Suprapubic skin (tissue), 4 donors: ENCODE data around the gene RPN2. TPM values are rescaled to one million over a fixed set of nuclear protein-coding genes. Genes with fewer than 3 reads are reported as not detected.
A peak's percentile ranks its signal among the peaks of the same experiment; 100 is the strongest.

Source experiments
- DNase-seq, 2 donors: peaks; one replicate each; pipeline ENCODE4 v3.0.0-alpha.2; 2019; ENCODE audit warnings: low spot score in 2 of 2
- H3K27ac ChIP-seq: fragments of 200-600 bp; sonication (generic); one replicate; pipeline ENCODE4 v1.5.1; 2019
- H3K27me3 ChIP-seq: fragments of 200-600 bp; sonication (generic); one replicate; pipeline ENCODE4 v1.5.1; 2019
- H3K36me3 ChIP-seq: fragments of 200-600 bp; sonication (generic); one replicate; pipeline ENCODE4 v1.5.1; 2019
- H3K4me1 ChIP-seq: fragments of 200-600 bp; sonication (generic); one replicate; pipeline ENCODE4 v1.5.1; 2019
- H3K4me3 ChIP-seq: fragments of 200-600 bp; sonication (generic); one replicate; pipeline ENCODE4 v1.5.1; 2019; ENCODE audit warnings: mild to moderate bottlenecking
- H3K9me3 ChIP-seq: fragments of 200-600 bp; sonication (generic); one replicate; pipeline ENCODE4 v1.5.1; 2019
- EP300 ChIP-seq: sonication (generic); formaldehyde crosslinking; IDR thresholded peaks from one replicate; pipeline ENCODE4 v1.6.1; 2017; ENCODE audit warnings: antibody characterized with exemption
- POLR2A ChIP-seq, 2 donors: fragments of 450-650 bp; IDR thresholded peaks; one replicate each; pipeline ENCODE4 v1.6.1; 2017; ENCODE audit warnings: antibody characterized with exemption in 2 of 2, mild to moderate bottlenecking in 2 of 2, moderate library complexity in 2 of 2
- POLR2AphosphoS5 ChIP-seq, 3 donors: sonication (generic); formaldehyde crosslinking; IDR thresholded peaks; one replicate each; pipeline ENCODE4 v1.6.1; 2017; ENCODE audit warnings: antibody characterized with exemption in 3 of 3
- WGBS: methylation state at CpG from one replicate; pipeline ENCODE4 v1.1.5; 2018; 5-methylcytosine and 5-hydroxymethylcytosine counted together
- total RNA-seq, 4 donors: library from RNA; depleted of rRNA; stranded (reverse); fragments of >200 nt; gene quantifications; one replicate each; pipeline ENCODE4 v1.1.0, GENCODE V29; 2016
- TF ChIP-seq, protein P1 (sequence below), 2 donors: fragments of 200-600 bp in 1 of 2; fragments of 450-650 bp in 1 of 2; sonication (generic) in 1 of 2; IDR thresholded peaks; one replicate each; pipeline ENCODE4 v1.5.1; 2016 to 2019; ENCODE audit warnings: antibody characterized with exemption in 2 of 2, mild to moderate bottlenecking in 1 of 2, moderate library complexity in 1 of 2

Gene RPN2
- total RNA-seq, 4 donors from 2014 or later = 71.9 to 138 (median 132) TPM

GRCh38 chr20:37218976-37219375 lies 39.8 kb downstream of the RPN2 start:
- 74% methylated on average over 4 of the region's 4 CpGs for WGBS
- Histone ChIP-seq H3K27ac (no peak overlapping the region), H3K27me3 (no peaks in the 10 kb centered on the region), H3K4me3 (no peak overlapping the region), H3K4me1 (peaks cover 4% of the 10 kb centered on the region), H3K9me3 (no peaks in the 10 kb centered on the region), H3K36me3 (peaks cover 52% of the 10 kb centered on the region)
- TF ChIP-seq POLR2AphosphoS5 (IDR thresholded peaks at IDR 0.05) = no peak
- DNase-seq = no peak

DNA sequence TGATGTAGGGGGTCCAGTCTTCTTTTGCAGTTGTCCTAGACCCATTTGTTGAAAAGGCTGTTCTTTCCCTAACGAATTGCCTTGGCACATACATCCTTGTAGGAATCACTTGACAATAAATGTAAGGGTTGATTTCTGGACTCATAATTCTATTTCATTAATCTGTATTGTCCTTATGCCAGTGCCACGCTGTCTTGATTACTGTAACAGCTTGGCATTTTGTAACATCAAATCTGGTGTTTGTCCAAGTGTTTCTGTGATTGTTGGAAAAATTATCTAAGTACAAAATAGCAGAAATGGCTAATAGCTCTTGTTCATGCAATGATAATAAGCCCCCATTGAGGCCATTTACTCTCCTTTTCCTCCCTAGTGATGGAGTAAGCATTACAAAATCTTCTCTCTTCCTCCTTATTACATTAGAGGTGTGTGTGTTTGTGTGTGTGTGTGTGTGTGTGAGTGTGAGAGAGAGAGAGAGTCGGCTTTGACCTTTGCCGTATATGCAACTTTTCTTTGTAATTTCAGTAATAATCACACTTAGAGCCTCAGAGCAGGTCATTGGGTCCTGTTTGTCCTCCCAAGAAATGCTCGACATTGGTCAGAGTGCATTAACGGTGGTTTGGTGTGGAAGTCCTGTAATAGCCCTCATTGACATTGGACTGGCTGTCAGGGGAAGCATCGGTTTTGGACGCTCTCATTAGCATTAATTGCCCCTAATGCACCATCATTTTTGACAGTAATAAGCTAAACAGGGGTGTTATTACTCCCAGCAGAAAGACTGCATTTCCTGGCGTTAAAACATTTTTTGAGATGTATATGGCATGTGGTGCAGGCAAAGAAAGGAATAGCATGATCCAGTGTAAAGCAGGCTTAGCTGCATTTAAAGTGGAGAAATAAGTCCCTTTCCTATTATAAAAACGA lies 40.9 kb downstream of the RPN2 start:
- peaks cover 52% of the 10 kb centered on the region for H3K36me3 ChIP-seq
- H3K27ac ChIP-seq = peak overlapping the region; percentile 28
- TF ChIP-seq EP300 (no peak), POLR2AphosphoS5 (IDR thresholded peaks at IDR 0.05) (no peak), POLR2A (IDR thresholded peaks at IDR 0.05) (no peak)
- TF ChIP-seq, protein P1, sequence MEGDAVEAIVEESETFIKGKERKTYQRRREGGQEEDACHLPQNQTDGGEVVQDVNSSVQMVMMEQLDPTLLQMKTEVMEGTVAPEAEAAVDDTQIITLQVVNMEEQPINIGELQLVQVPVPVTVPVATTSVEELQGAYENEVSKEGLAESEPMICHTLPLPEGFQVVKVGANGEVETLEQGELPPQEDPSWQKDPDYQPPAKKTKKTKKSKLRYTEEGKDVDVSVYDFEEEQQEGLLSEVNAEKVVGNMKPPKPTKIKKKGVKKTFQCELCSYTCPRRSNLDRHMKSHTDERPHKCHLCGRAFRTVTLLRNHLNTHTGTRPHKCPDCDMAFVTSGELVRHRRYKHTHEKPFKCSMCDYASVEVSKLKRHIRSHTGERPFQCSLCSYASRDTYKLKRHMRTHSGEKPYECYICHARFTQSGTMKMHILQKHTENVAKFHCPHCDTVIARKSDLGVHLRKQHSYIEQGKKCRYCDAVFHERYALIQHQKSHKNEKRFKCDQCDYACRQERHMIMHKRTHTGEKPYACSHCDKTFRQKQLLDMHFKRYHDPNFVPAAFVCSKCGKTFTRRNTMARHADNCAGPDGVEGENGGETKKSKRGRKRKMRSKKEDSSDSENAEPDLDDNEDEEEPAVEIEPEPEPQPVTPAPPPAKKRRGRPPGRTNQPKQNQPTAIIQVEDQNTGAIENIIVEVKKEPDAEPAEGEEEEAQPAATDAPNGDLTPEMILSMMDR (IDR thresholded peaks at IDR 0.05) = no peak
- H3K4me3 ChIP-seq = no peak overlapping the region
- no peak for DNase-seq
- H3K27me3 ChIP-seq = no peaks in the 10 kb centered on the region
- 71% methylated on average over 10 of the region's 10 CpGs for WGBS
- peaks cover 4% of the 10 kb centered on the region for H3K4me1 ChIP-seq
- no peaks in the 10 kb centered on the region for H3K9me3 ChIP-seq

DNA sequence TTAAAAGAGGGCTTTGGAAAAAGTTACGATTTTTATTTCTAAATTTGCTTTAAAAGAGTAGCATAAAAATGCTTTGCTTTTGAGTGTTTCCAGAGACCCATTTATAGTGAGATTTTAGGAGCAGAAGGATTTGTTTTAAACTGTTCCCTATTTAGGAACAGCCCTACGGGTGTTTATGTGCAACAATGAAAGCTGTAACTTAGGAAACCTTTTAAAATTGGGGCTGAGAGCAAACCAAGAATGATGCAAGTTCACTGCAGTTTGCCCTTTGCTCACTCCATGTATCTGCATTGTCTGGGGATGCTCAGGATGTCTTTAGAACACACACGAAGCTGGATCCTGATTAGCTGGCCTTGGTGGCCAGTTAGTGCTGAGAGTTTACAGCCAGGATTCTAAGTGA lies 41.6 kb downstream of the RPN2 start:
- no peak overlapping the region for H3K4me3 ChIP-seq
- peaks cover 4% of the 10 kb centered on the region for H3K4me1 ChIP-seq
- H3K27ac ChIP-seq = no peak overlapping the region
- H3K9me3 ChIP-seq = no peaks in the 10 kb centered on the region
- WGBS = 47% methylated on average over 3 of the region's 3 CpGs
- no peaks in the 10 kb centered on the region for H3K27me3 ChIP-seq
- DNase-seq = no peak
- H3K36me3 ChIP-seq = peaks cover 52% of the 10 kb centered on the region
- no peak for TF ChIP-seq POLR2AphosphoS5 (IDR thresholded peaks at IDR 0.05)
- TF ChIP-seq, protein P1 (IDR thresholded peaks at IDR 0.05) = no peak
- TF ChIP-seq EP300 = no peak
- no peak for TF ChIP-seq POLR2A (IDR thresholded peaks at IDR 0.05)

DNA sequence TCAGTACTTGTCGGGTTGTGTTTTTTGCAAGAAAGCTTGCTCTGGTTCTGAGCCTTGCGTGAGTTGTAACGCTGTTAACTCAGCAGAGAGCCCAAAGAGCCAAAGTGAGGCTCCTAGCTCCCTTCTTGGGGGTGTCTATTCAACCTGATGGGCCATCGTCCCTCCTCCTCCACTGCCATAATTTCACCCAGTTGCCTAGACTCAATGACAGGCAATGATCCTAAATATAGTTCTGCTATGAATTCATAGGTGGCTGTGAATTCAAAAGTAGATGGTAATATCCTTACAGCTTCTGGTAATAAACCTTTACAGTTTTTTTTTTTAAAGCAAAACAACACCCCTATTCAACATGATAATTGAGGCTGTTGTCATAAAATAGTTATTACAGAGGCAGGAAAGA lies 43.0 kb downstream of the RPN2 start:
- WGBS = 86% methylated on average over 4 of the region's 4 CpGs
- Histone ChIP-seq H3K27me3 (no peaks in the 10 kb centered on the region), H3K4me1 (peaks cover 8% of the 10 kb centered on the region), H3K4me3 (no peak overlapping the region), H3K27ac (no peak overlapping the region), H3K36me3 (peaks cover 53% of the 10 kb centered on the region), H3K9me3 (no peaks in the 10 kb centered on the region)
- TF ChIP-seq EP300 (no peak), POLR2A (IDR thresholded peaks at IDR 0.05) (no peak), POLR2AphosphoS5 (IDR thresholded peaks at IDR 0.05) (no peak)
- TF ChIP-seq, protein P1 (IDR thresholded peaks at IDR 0.05) = no peak
- no peak for DNase-seq

DNA sequence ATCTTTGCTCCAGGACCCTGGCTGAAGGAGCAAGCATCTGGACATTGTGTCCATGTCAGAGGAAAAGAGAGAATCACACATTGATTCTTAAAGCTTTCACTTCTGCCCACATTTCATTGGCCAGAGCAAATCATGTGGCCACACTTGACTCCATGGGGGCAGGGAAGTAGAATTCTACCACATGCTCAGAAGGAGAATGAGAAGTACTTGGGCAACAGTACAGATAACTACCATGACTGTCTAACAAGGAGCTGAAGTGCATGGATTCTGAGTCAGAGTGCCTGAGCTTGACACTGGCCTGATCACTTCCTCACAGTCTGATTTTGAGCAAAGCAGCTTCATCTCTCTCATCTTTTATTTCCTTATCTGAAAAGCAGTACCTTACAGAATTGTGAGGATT lies 43.9 kb downstream of the RPN2 start:
- no peak for DNase-seq
- no peak for TF ChIP-seq POLR2A (IDR thresholded peaks at IDR 0.05)
- no peak for TF ChIP-seq EP300
- TF ChIP-seq, protein P1 (IDR thresholded peaks at IDR 0.05) = no peak
- no peak for TF ChIP-seq POLR2AphosphoS5 (IDR thresholded peaks at IDR 0.05)

More for the DNA sequence above, 43.9 kb downstream of the RPN2 start:
- Histone ChIP-seq H3K27ac (no peak overlapping the region), H3K27me3 (no peaks in the 10 kb centered on the region), H3K4me1 (peaks cover 18% of the 10 kb centered on the region), H3K9me3 (no peaks in the 10 kb centered on the region), H3K36me3 (peaks cover 54% of the 10 kb centered on the region), H3K4me3 (no peak overlapping the region)
